G401 (cell line): ENCODE measurements around the gene POLR1F. TPM values are rescaled to one million over a fixed set of nuclear protein-coding genes. Genes with fewer than 3 reads are reported as not detected.
"Not testable (repeated sequence)": the region's sequence is repeated elsewhere in the genome, so short reads cannot be mapped to it uniquely, and the experiment has no call there.

Source experiments
- DNase-seq: peaks from one replicate; pipeline ENCODE4 v3.0.0-alpha.2; 2015; ENCODE audit warnings: low spot score
- in situ Hi-C: cut with HindIII; loops from 2 replicates; pipeline ENCODE4 v1.10.0; 2016; ENCODE audit warnings: low sequenced_read_pairs, mixed read lengths
- total RNA-seq: library from RNA; depleted of rRNA; stranded (reverse); fragments of >200 nt; shearing (Covaris generic); gene quantifications from 2 replicates; pipeline ENCODE4 v1.2.3, GENCODE V29; 2014; rRNA removed

The POLR1F gene
- total RNA-seq = 18.4 and 25.4 TPM in 2 replicates

GRCh38 chr7:19708397-19709248 lies at the start of gene POLR1F:
Gene POLR1F, minus strand, starts transcription at chr7:19709037. Its CDS starts 21 bp downstream, at chr7:19709016.
- in situ Hi-C loops = no loop called here
- peak; percentile 97 for DNase-seq

GRCh38 chr7:19754521-19755116 lies 45.8 kb upstream of the POLR1F start:
- in situ Hi-C loops = no loop called here
- no peak for DNase-seq

- DNase-seq = no peak
- in situ Hi-C loops = no loop called here
Measured at GRCh38 chr7:19752020-19752419, 43.2 kb upstream of the POLR1F start.

- in situ Hi-C loops = no loop called here
- DNase-seq = no peak
Measured at GRCh38 chr7:19749658-19750057, 40.8 kb upstream of the POLR1F start.

GRCh38 chr7:19747740-19748339 lies 39.0 kb upstream of the POLR1F start:
- in situ Hi-C loops = no loop called here
- peak; percentile 19 for DNase-seq

- DNase-seq = no peak
- in situ Hi-C loops = no loop called here
Measured at GRCh38 chr7:19744075-19744474, 35.2 kb upstream of the POLR1F start.

GRCh38 chr7:19728716-19729115 lies 19.9 kb upstream of the POLR1F start:
- in situ Hi-C loops = no loop called here
- no peak for DNase-seq

- in situ Hi-C loops = no loop called here
- DNase-seq = no peak
Measured at GRCh38 chr7:19725770-19726169, 16.9 kb upstream of the POLR1F start.

GRCh38 chr7:19715499-19715898 lies 6.7 kb upstream of the POLR1F start:
- in situ Hi-C loops = no loop called here

GRCh38 chr7:19713676-19714075 lies 4.8 kb upstream of the POLR1F start:
- in situ Hi-C loops = no loop called here
- peak; percentile 41 for DNase-seq

More at GRCh38 chr7:19715499-19715898, 6.7 kb upstream of the POLR1F start:
- DNase-seq = no peak

- no peak for DNase-seq
- in situ Hi-C loops = no loop called here
Measured at GRCh38 chr7:19709249-19709578, 377 bp upstream of the POLR1F start.

- in situ Hi-C loops = no loop called here
Measured at GRCh38 chr7:19707240-19707639, 1.6 kb downstream of the POLR1F start.

GRCh38 chr7:19705663-19706062 lies 3.2 kb downstream of the POLR1F start:
- in situ Hi-C loops = no loop called here

More at GRCh38 chr7:19707240-19707639, 1.6 kb downstream of the POLR1F start:
- no peak for DNase-seq

GRCh38 chr7:19701471-19701870 lies 7.4 kb downstream of the POLR1F start:
- in situ Hi-C loops = no loop called here
- DNase-seq = no peak

More at GRCh38 chr7:19705663-19706062, 3.2 kb downstream of the POLR1F start:
- no peak for DNase-seq

GRCh38 chr7:19700936-19701335 lies 7.9 kb downstream of the POLR1F start:
- DNase-seq = no peak
- in situ Hi-C loops = no loop called here

- in situ Hi-C loops = no loop called here
- no peak for DNase-seq
Measured at GRCh38 chr7:19698331-19698730, 10.5 kb downstream of the POLR1F start.

- in situ Hi-C loops = no loop called here
- DNase-seq = no peak
Measured at GRCh38 chr7:19696926-19697325, 11.9 kb downstream of the POLR1F start.

- in situ Hi-C loops = no loop called here
- no peak for DNase-seq
Measured at GRCh38 chr7:19692111-19692828, 16.6 kb downstream of the POLR1F start.

- DNase-seq = no peak
- in situ Hi-C loops = no loop called here
Measured at GRCh38 chr7:19690736-19691135, 18.1 kb downstream of the POLR1F start.

GRCh38 chr7:19689130-19689529 lies 19.7 kb downstream of the POLR1F start:
- DNase-seq, in situ Hi-C loops: not testable (repeated sequence)
